Fibroblast of the aortic adventitia (primary cell): ENCODE results near the gene DSCAML1. TPM values are rescaled to one million over a fixed set of nuclear protein-coding genes. Genes with fewer than 3 reads are reported as not detected.

ENCODE experiments used
- DNase-seq: peaks from one replicate; pipeline ENCODE4 v3.0.0-alpha.2; 2010; ENCODE audit warnings: low read depth
- H3K4me3 ChIP-seq: 2 replicates; pipeline ENCODE4 v1.5.1; 2011; ENCODE audit warnings: low read depth, mild to moderate bottlenecking, control low read depth, low read length, moderate library complexity
- CTCF ChIP-seq: IDR thresholded peaks from 2 replicates; pipeline ENCODE4 v1.5.1; 2011; ENCODE audit warnings: mild to moderate bottlenecking, low read length, control low read depth, inconsistent platforms; ENCODE audit not compliant: insufficient read depth
- total RNA-seq: library from RNA; depleted of rRNA; stranded (reverse); fragments of >200 nt; gene quantifications from 2 replicates; pipeline ENCODE4 v1.2.3, GENCODE V29; 2012; ENCODE audit warnings: low replicate concordance

The DSCAML1 gene
- total RNA-seq, 1 donor: not detected

GRCh38 chr11:117489999-117490679 is 306.9 kb downstream of the DSCAML1 start:
- DNase-seq: no peak
- no peak overlapping the region for H3K4me3 ChIP-seq

GRCh38 chr11:117488996-117489952 is 307.7 kb downstream of the DSCAML1 start:
- DNase-seq: no peak
- no peak for TF ChIP-seq CTCF
- H3K4me3 ChIP-seq: no peak overlapping the region

More at GRCh38 chr11:117489999-117490679, 306.9 kb downstream of the DSCAML1 start:
- TF ChIP-seq CTCF: no peak

- no peak for TF ChIP-seq CTCF
- H3K4me3 ChIP-seq: no peak overlapping the region
- DNase-seq: no peak
These were observed 311.0 kb downstream of the DSCAML1 start for GRCh38 chr11:117486059-117486458.

- no peak for TF ChIP-seq CTCF
- DNase-seq: no peak
- no peak overlapping the region for H3K4me3 ChIP-seq
These were observed 312.9 kb downstream of the DSCAML1 start for GRCh38 chr11:117484156-117484555.

GRCh38 chr11:117483372-117483771 is 313.6 kb downstream of the DSCAML1 start:
- DNase-seq: no peak
- no peak overlapping the region for H3K4me3 ChIP-seq
- TF ChIP-seq CTCF: no peak

- no peak for DNase-seq
- no peak overlapping the region for H3K4me3 ChIP-seq
- no peak for TF ChIP-seq CTCF
These were observed 314.1 kb downstream of the DSCAML1 start for GRCh38 chr11:117482881-117483280.
